ENCODE measurements around the gene EPB41L4A. TPM values are rescaled to one million over a fixed set of nuclear protein-coding genes. Genes with fewer than 3 reads are reported as not detected.

Gene EPB41L4A
- polyA plus RNA-seq, 1 donor (not counting 4 experiments of a cell fraction or from before 2014, with no cell fraction given), result 3.5 TPM

- Histone ChIP-seq H3K4me2 (ENCODE audit: control insufficient read depth, extremely low read depth, insufficient read depth, low read depth, low read length) (no peak overlapping the region), H4K20me1 (ENCODE audit: control insufficient read depth, extremely low read depth, insufficient read depth, low read length) (no peaks in the 10 kb centered on the region), H3K9ac (ENCODE audit: control insufficient read depth, extremely low read depth, insufficient read depth, low read length) (no peak overlapping the region), H3K27ac (ENCODE audit: control insufficient read depth, insufficient read depth, low read length) (no peak overlapping the region), H3K4me3 (ENCODE audit: control insufficient read depth in 2 of 3, extremely low read depth in 1 of 3, insufficient read depth in 2 of 3, low read depth in 1 of 3, low read length in 3 of 3) (no peak overlapping the region), H3K9me1 (ENCODE audit: control insufficient read depth, extremely low read depth, insufficient read depth, low read length) (no peaks in the 10 kb centered on the region), H3K27me3 (ENCODE audit: control insufficient read depth, extremely low read depth, insufficient read depth, low read length) (no peaks in the 10 kb centered on the region), H3K36me3 (ENCODE audit: control insufficient read depth in 2 of 2, extremely low read depth in 1 of 2, insufficient read depth in 2 of 2, low read length in 2 of 2) (no peaks in the 10 kb centered on the region), H3K4me1 (ENCODE audit: control insufficient read depth, extremely low read depth, insufficient read depth, low read length) (no peaks in the 10 kb centered on the region), H3K9me3 (ENCODE audit: control insufficient read depth, low read depth, low read length) (no peaks in the 10 kb centered on the region), H2AFZ (ENCODE audit: control insufficient read depth, low read length) (no peak overlapping the region), H3K79me2 (ENCODE audit: control insufficient read depth, insufficient read depth, low read length) (no peaks in the 10 kb centered on the region)
- dilution Hi-C loops (cut with MboI; ENCODE audit: extremely low pct_ligation_motif_present, low sequenced_read_pairs), result no loop called here
- no peak for FAIRE-seq
- no peak for DNase-seq (ENCODE audit: low read depth, low spot score)
- no peak for TF ChIP-seq CTCF (optimal IDR thresholded peaks at IDR 0.05 in 1 of 3, IDR thresholded peaks at IDR 0.05 in 1 of 3, conservative IDR thresholded peaks at IDR 0.05 in 1 of 3; ENCODE audit: extremely low read depth in 1 of 3, insufficient read depth in 2 of 3, low read length in 3 of 3)
- no peak for TF ChIP-seq EZH2 (IDR thresholded peaks at IDR 0.05; ENCODE audit: low read length)
Measured at GRCh38 chr5:112312295-112313275, 106.5 kb downstream of the EPB41L4A start.

GRCh38 chr5:112310746-112311145 lies 108.3 kb downstream of the EPB41L4A start:
- Histone ChIP-seq H3K4me2 (ENCODE audit: control insufficient read depth, extremely low read depth, insufficient read depth, low read depth, low read length) (no peak overlapping the region), H3K27ac (ENCODE audit: control insufficient read depth, insufficient read depth, low read length) (no peak overlapping the region), H4K20me1 (ENCODE audit: control insufficient read depth, extremely low read depth, insufficient read depth, low read length) (no peaks in the 10 kb centered on the region), H3K27me3 (ENCODE audit: control insufficient read depth, extremely low read depth, insufficient read depth, low read length) (no peaks in the 10 kb centered on the region), H3K9me3 (ENCODE audit: control insufficient read depth, low read depth, low read length) (no peaks in the 10 kb centered on the region), H3K9ac (ENCODE audit: control insufficient read depth, extremely low read depth, insufficient read depth, low read length) (no peak overlapping the region), H3K79me2 (ENCODE audit: control insufficient read depth, insufficient read depth, low read length) (no peaks in the 10 kb centered on the region), H3K9me1 (ENCODE audit: control insufficient read depth, extremely low read depth, insufficient read depth, low read length) (no peaks in the 10 kb centered on the region), H3K4me3 (ENCODE audit: control insufficient read depth in 2 of 3, extremely low read depth in 1 of 3, insufficient read depth in 2 of 3, low read depth in 1 of 3, low read length in 3 of 3) (no peak overlapping the region), H3K36me3 (ENCODE audit: control insufficient read depth in 2 of 2, extremely low read depth in 1 of 2, insufficient read depth in 2 of 2, low read length in 2 of 2) (no peaks in the 10 kb centered on the region), H2AFZ (ENCODE audit: control insufficient read depth, low read length) (no peak overlapping the region), H3K4me1 (ENCODE audit: control insufficient read depth, extremely low read depth, insufficient read depth, low read length) (no peaks in the 10 kb centered on the region)
- TF ChIP-seq CTCF (optimal IDR thresholded peaks at IDR 0.05 in 1 of 3, IDR thresholded peaks at IDR 0.05 in 1 of 3, conservative IDR thresholded peaks at IDR 0.05 in 1 of 3; ENCODE audit: extremely low read depth in 1 of 3, insufficient read depth in 2 of 3, low read length in 3 of 3) (no peak), EZH2 (IDR thresholded peaks at IDR 0.05; ENCODE audit: low read length) (no peak)
- no peak for DNase-seq (ENCODE audit: low read depth, low spot score)
- FAIRE-seq, result no peak
- dilution Hi-C loops (cut with MboI; ENCODE audit: extremely low pct_ligation_motif_present, low sequenced_read_pairs), result no loop called here

Data from keratinocyte (primary cell).